Left lung (tissue), 10 donors: ENCODE results near the gene TRMT11. TPM values are rescaled to one million over a fixed set of nuclear protein-coding genes. Genes with fewer than 3 reads are reported as not detected.

ENCODE experiments used
- ATAC-seq: fragments of 200-7000 bp; cut with Tn5 transposase; one replicate; pipeline ENCODE4 v1.9.1; 2020; ENCODE audit warnings: moderate library complexity
- DNase-seq, 4 donors: peaks; one replicate each; pipeline ENCODE4 v3.0.0-alpha.2; 2013 to 2020
- H3K27ac ChIP-seq, 2 donors: fragments of 200-600 bp; sonication (generic) in 1 of 2; one replicate each; pipeline versions ENCODE4 v1.5.0 to v1.8.0; 2020 to 2021
- H3K27me3 ChIP-seq, 2 donors: fragments of 200-600 bp; sonication (generic) in 1 of 2; one replicate each; pipeline versions ENCODE4 v1.5.0 to v1.8.0; 2020 to 2021
- H3K36me3 ChIP-seq, 2 donors: fragments of 200-600 bp; sonication (generic) in 1 of 2; one replicate each; pipeline versions ENCODE4 v1.5.0 to v1.8.0; 2020 to 2021
- H3K4me1 ChIP-seq, 2 donors: fragments of 200-600 bp; one replicate each; pipeline ENCODE4 v1.8.0; 2021
- H3K4me3 ChIP-seq, 2 donors: fragments of 200-600 bp; sonication (generic) in 1 of 2; one replicate each; pipeline versions ENCODE4 v1.5.0 to v1.8.0; 2020 to 2021; ENCODE audit warnings: mild to moderate bottlenecking in 1 of 2
- H3K9me3 ChIP-seq, 2 donors: fragments of 200-600 bp; sonication (generic) in 1 of 2; one replicate each; pipeline versions ENCODE4 v1.5.0 to v1.8.0; 2020 to 2021
- intact Hi-C, 2 donors: fragments of 100-400 bp; cut with DNase I; formaldehyde crosslinking; loops; one replicate each; pipeline versions ENCODE4 v1.11.2 to v1.14.2; 2022
- polyA plus RNA-seq, 6 donors: library from polyadenylated mRNA; unstranded; fragments of 120-200 nt; gene quantifications; one replicate each; pipeline ENCODE4 v1.2.1, GENCODE V29; 2013; ENCODE audit not compliant: insufficient read length in 6 of 6
- total RNA-seq, 2 donors: library from RNA; stranded (reverse); fragmentation: NEBNext Ultra II Directional; extraction: Animal tissue kit (Norgen Biotek cat#: 25700); gene quantifications; one replicate each; pipeline ENCODE4 v1.2.1, GENCODE V29; 2021
- TF ChIP-seq, protein P1 (sequence below), 2 donors: fragments of 200-600 bp; sonication (generic) in 1 of 2; IDR thresholded peaks; one replicate each; pipeline versions ENCODE4 v1.5.0 to v1.8.0; 2021; ENCODE audit warnings: antibody characterized with exemption in 2 of 2
- donor health status: DM: no; HTN: yes; CAD: no.
- donor health status: DM: no; HTN: no; CAD: no.

Gene TRMT11
- total and polyA plus RNA-seq, 8 donors = 17.2 to 39.7 (median 27.6) TPM

DNA sequence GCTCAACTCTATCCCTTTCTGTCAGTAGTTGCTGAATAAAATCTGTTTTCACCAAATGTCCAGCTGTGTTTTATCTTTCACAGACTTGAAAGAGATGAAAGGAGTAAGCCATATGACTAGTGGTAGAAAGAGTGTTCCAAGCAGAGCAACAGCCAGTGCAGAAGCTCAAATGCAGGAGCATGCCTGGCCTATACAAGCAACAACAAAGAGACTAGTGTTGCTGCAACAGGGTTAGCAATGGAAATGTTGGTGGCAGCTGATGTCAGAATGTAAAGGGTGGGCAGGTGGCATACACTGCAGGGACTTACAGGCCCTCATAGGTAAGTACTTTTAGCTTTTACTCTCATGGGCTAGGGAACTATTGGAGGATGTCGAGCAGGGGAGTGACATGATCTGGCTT lies 35.0 kb upstream of the TRMT11 start:
- TF ChIP-seq, protein P1, sequence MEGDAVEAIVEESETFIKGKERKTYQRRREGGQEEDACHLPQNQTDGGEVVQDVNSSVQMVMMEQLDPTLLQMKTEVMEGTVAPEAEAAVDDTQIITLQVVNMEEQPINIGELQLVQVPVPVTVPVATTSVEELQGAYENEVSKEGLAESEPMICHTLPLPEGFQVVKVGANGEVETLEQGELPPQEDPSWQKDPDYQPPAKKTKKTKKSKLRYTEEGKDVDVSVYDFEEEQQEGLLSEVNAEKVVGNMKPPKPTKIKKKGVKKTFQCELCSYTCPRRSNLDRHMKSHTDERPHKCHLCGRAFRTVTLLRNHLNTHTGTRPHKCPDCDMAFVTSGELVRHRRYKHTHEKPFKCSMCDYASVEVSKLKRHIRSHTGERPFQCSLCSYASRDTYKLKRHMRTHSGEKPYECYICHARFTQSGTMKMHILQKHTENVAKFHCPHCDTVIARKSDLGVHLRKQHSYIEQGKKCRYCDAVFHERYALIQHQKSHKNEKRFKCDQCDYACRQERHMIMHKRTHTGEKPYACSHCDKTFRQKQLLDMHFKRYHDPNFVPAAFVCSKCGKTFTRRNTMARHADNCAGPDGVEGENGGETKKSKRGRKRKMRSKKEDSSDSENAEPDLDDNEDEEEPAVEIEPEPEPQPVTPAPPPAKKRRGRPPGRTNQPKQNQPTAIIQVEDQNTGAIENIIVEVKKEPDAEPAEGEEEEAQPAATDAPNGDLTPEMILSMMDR (IDR thresholded peaks at IDR 0.05) = no peak
- no peak overlapping the region for H3K27ac ChIP-seq
- no peaks in the 10 kb centered on the region for H3K9me3 ChIP-seq
- no peaks in the 10 kb centered on the region for H3K36me3 ChIP-seq
- H3K4me3 ChIP-seq = no peak overlapping the region
- no peaks in the 10 kb centered on the region for H3K27me3 ChIP-seq
- H3K4me1 ChIP-seq = peaks cover 4 to 23% of the 10 kb centered on the region in 2 donors
- intact Hi-C loops = no loop called here
- ATAC-seq = no peak
- no peak for DNase-seq

DNA sequence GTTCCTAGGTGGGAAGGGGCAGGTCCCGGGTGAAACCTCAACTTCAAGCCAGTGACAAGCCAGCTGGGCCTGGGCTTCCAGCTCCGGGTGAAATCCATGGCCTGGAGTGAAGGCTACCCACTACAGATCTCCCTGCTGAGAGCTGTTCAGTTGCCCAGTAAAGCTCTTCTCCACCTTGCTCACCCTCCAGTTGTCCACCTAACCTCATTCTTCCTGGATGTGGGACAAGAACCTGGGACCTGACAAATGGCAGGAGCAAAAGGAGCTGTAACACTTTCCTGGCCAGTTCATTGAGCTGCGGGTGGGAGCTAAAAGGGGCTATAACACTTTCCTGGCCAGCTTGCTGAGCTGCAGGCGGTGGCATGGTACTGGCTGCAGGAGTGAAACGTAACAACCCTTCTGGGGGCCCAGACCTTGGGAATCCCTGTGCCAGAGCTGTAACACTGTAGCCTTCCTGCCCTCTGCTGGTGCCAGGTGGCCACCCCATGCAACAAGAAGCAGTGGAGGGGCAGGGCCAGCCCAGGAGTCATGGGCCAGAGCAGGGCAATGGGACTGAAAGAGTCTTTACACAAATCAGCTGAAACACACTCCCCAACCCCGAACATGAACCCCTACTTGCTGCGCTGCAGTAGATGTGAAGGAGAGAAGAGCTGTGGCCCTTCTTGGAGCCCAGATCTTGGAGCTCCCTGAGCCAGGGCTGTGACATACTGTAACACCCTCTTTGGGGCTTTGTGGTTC lies 33.4 kb upstream of the TRMT11 start:
- intact Hi-C loops = no loop called here
- Histone ChIP-seq H3K9me3 (no peaks in the 10 kb centered on the region), H3K27ac (no peak overlapping the region), H3K36me3 (no peaks in the 10 kb centered on the region), H3K4me3 (no peak overlapping the region), H3K4me1 (peaks cover under 1 to 20% of the 10 kb centered on the region in 2 donors), H3K27me3 (no peaks in the 10 kb centered on the region)
- TF ChIP-seq, protein P1 (IDR thresholded peaks at IDR 0.05) = no peak
- peak in 1 of 4 donors; percentile 61 for DNase-seq
- no peak for ATAC-seq

DNA sequence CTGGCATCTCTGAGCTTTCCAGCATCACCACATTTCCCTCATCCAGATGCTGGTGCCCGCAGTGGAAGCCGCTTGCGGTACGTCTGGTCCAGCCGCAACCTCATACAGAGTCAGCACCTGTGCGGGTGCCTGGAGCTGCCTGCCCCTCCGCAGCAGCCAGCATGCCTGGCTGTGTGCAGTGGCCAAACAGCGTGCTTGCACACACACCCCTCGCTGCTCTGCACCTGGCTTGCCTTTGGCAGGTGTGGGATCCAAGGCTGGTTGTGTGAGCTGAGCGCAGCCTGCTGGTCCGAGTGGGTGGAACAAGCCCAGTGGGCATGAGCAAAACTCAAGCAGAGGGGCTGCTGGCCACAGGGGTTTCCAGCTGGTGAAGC lies 32.9 kb upstream of the TRMT11 start:
- ATAC-seq (no peak), DNase-seq (peak in 2 of 4 donors; percentile 32 to 75)
- intact Hi-C loops = no loop called here
- Histone ChIP-seq H3K4me3 (no peak overlapping the region), H3K27me3 (no peaks in the 10 kb centered on the region), H3K27ac (no peak overlapping the region), H3K36me3 (no peaks in the 10 kb centered on the region), H3K4me1 (peaks cover 5 to 20% of the 10 kb centered on the region in 2 donors), H3K9me3 (no peaks in the 10 kb centered on the region)
- TF ChIP-seq, protein P1 (IDR thresholded peaks at IDR 0.05) = no peak

DNA sequence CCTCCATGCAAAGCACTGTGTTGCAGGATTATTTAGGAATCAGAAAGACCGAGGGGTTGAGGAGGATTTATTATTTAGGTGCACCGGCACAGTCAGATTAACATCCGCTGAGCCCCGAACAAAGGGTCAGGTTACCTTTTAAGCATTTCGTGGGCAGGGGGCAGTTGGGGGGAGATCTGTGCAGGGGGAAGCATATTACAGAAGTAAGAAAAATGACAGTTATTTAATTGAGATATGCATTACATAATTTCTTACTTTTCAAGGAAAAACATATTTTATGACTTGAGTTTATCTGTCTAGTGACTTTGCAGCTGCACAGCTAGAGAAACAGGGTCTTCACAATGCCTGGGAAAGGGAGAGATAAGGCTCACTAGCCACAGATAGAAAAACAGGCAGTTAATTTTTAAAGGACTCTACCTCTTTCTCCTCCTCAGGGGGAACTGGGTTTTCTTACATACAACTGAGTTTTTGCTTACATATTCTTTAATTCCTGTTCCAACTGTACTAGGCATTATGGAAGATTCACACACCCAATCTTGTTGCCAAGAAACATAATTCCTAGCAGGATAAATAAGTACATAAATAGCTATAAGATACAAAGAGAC lies 31.5 kb upstream of the TRMT11 start:
- no peaks in the 10 kb centered on the region for H3K9me3 ChIP-seq
- no peaks in the 10 kb centered on the region for H3K36me3 ChIP-seq
- TF ChIP-seq, protein P1 (IDR thresholded peaks at IDR 0.05) = no peak
- H3K27me3 ChIP-seq = no peaks in the 10 kb centered on the region
- no peak overlapping the region for H3K27ac ChIP-seq
- no peak overlapping the region for H3K4me3 ChIP-seq
- DNase-seq (no peak), ATAC-seq (no peak)
- intact Hi-C loops = no loop called here
- peaks cover 5 to 26% of the 10 kb centered on the region in 2 donors for H3K4me1 ChIP-seq

DNA sequence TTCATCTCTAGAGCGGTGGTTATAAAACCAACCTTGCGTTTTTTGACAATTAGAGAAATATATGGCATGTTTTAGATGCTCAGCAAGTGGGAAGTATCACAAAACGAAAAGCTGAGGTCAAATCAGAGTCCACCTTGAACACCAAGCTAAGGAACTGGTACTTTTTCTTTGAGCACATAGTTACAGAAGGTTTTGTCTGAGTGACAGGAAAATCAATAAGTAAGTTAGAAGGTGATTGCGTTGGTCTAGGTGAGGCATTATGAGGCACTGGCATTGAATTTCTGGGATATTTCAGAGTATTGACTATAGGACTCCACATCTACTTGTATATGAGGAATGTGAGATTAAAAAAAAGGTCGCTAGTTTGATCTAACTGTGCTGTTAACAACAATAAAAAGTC lies 30.4 kb upstream of the TRMT11 start:
- ATAC-seq (no peak), DNase-seq (no peak)
- Histone ChIP-seq H3K36me3 (no peaks in the 10 kb centered on the region), H3K4me1 (peaks cover 5 to 30% of the 10 kb centered on the region in 2 donors), H3K27ac (peak overlapping the region; percentile 95 to 99), H3K27me3 (no peaks in the 10 kb centered on the region), H3K9me3 (no peaks in the 10 kb centered on the region), H3K4me3 (peak overlapping the region in 1 of 2 donors; percentile 94)
- TF ChIP-seq, protein P1 (IDR thresholded peaks at IDR 0.05) = no peak
- intact Hi-C loops = no loop called here
